Measurements from ENCODE around the gene SPON1. TPM values are rescaled to one million over a fixed set of nuclear protein-coding genes. Genes with fewer than 3 reads are reported as not detected.

SPON1 gene
- under 1 TPM in 2 of 3 donors, not detected in 1; 0.09 to 0.18 TPM for total RNA-seq
- total RNA-seq (2013), result 1.9 TPM

DNA sequence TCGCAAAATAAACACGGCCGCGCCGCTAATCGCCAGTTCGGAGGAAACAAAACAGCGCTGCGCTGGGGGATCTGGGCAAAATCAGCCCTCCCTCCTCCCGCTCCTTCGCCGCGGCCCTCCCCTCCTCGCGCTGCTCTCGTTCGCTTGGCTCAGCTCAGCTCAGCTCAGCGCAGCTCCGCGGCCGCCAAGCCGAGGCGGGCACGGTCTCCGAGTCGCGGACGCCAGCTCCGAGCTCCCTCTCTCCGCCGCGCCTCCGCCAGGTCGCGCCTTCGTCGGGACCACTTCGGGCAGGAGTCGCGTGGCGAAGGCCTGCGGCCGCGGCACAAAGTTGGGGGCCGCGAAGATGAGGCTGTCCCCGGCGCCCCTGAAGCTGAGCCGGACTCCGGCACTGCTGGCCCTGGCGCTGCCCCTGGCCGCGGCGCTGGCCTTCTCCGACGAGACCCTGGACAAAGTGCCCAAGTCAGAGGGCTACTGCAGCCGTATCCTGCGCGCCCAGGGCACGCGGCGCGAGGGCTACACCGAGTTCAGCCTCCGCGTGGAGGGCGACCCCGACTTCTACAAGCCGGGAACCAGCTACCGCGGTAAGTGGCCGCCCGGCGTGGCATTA lies at the start of gene SPON1:
Gene SPON1, plus strand, starts transcription at position 162 of the 607 bp plus-strand sequence. Its CDS starts 182 bp downstream, at position 344.
- Mint-ChIP-seq H3K4me3 (no peak within 1 kb of the TSS), H3K36me3 (no peaks in the 10 kb centered on the region), H3K9me3 (no peaks in the 10 kb centered on the region), H3K27me3 (ENCODE audit: low read depth in 2 of 2) (peaks cover 56 to 83% of the 10 kb centered on the region in 2 donors), H3K27ac (no peak within 1 kb of the TSS), H3K4me1 (peaks cover 0 to 5% of the 10 kb centered on the region in 2 donors)
- no peaks in the 10 kb centered on the region for H3K9me3 ChIP-seq (ENCODE audit: control insufficient read depth, insufficient read depth, low read length)
- peaks cover 17% of the 10 kb centered on the region for H3K4me1 ChIP-seq (ENCODE audit: control insufficient read depth, insufficient read depth, low read length)
- no peak within 1 kb of the TSS for H3K27ac ChIP-seq (ENCODE audit: low read length)
- DNase-seq (peak in 1 of 2 donors; percentile 73), ATAC-seq (peak in 1 of 3 donors; percentile 43)
- WGBS (ENCODE audit: insufficient coverage), result 2% methylated on average over 74 of the region's 74 CpGs
- intact Hi-C loops (cut with micrococcal nuclease), result no loop called here
- no peaks in the 10 kb centered on the region for H3K36me3 ChIP-seq (ENCODE audit: control insufficient read depth, insufficient read depth, low read length)
- TF ChIP-seq, protein P1, sequence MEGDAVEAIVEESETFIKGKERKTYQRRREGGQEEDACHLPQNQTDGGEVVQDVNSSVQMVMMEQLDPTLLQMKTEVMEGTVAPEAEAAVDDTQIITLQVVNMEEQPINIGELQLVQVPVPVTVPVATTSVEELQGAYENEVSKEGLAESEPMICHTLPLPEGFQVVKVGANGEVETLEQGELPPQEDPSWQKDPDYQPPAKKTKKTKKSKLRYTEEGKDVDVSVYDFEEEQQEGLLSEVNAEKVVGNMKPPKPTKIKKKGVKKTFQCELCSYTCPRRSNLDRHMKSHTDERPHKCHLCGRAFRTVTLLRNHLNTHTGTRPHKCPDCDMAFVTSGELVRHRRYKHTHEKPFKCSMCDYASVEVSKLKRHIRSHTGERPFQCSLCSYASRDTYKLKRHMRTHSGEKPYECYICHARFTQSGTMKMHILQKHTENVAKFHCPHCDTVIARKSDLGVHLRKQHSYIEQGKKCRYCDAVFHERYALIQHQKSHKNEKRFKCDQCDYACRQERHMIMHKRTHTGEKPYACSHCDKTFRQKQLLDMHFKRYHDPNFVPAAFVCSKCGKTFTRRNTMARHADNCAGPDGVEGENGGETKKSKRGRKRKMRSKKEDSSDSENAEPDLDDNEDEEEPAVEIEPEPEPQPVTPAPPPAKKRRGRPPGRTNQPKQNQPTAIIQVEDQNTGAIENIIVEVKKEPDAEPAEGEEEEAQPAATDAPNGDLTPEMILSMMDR (IDR thresholded peaks at IDR 0.05), result no peak
- no peak within 1 kb of the TSS for H3K4me3 ChIP-seq (ENCODE audit: low read length)
- H3K27me3 ChIP-seq (ENCODE audit: control insufficient read depth, insufficient read depth, low read length), result peaks cover 31% of the 10 kb centered on the region

DNA sequence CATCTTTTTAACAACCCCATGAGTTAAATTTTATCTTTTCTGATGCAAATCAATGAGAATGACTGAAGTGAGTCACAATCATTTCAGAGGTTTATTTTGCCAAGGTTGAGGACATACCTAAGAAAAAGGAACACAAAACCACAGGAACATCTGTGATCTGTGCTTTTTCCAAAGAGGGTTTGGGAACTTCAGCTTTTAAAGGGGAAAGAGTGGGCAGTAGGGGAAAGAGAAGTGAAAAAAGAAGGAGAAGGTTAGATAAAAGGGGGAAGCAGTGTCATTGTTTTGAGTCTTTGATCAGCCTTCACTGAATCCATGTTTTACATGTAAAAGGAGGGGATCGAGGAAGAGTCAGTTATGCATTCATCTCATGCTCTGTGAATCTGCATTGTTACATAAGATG lies 45.3 kb upstream of the SPON1 start:
- Mint-ChIP-seq H3K36me3 (peaks cover 7% of the 10 kb centered on the region), H3K4me1 (peaks cover 8 to 12% of the 10 kb centered on the region in 2 donors), H3K27ac (no peak overlapping the region), H3K9me3 (no peaks in the 10 kb centered on the region), H3K4me3 (no peak overlapping the region), H3K27me3 (ENCODE audit: low read depth in 2 of 2) (peaks cover 16 to 41% of the 10 kb centered on the region in 2 donors)
- ATAC-seq (no peak), DNase-seq (no peak)
- Histone ChIP-seq H3K36me3 (ENCODE audit: control insufficient read depth, insufficient read depth, low read length) (no peaks in the 10 kb centered on the region), H3K4me3 (ENCODE audit: low read length) (no peak overlapping the region), H3K27ac (ENCODE audit: low read length) (no peak overlapping the region), H3K27me3 (ENCODE audit: control insufficient read depth, insufficient read depth, low read length) (peaks cover 5% of the 10 kb centered on the region), H3K9me3 (ENCODE audit: control insufficient read depth, insufficient read depth, low read length) (no peaks in the 10 kb centered on the region), H3K4me1 (ENCODE audit: control insufficient read depth, insufficient read depth, low read length) (no peaks in the 10 kb centered on the region)
- 81% methylated on average over 1 of the region's 1 CpG for WGBS (ENCODE audit: insufficient coverage)
- TF ChIP-seq, protein P1 (IDR thresholded peaks at IDR 0.05), result no peak
- intact Hi-C loops (cut with micrococcal nuclease), result no loop called here

- WGBS (ENCODE audit: insufficient coverage), result 74% methylated on average over 2 of the region's 2 CpGs
- peaks cover 7% of the 10 kb centered on the region for H3K36me3 Mint-ChIP-seq
These were observed 44.6 kb upstream of the SPON1 start for GRCh38 chr11:13917904-13918303.

More at GRCh38 chr11:13917904-13918303, 44.6 kb upstream of the SPON1 start:
- Mint-ChIP-seq H3K4me3 (no peak overlapping the region), H3K9me3 (no peaks in the 10 kb centered on the region), H3K27me3 (ENCODE audit: low read depth in 2 of 2) (peaks cover 16 to 41% of the 10 kb centered on the region in 2 donors), H3K27ac (no peak overlapping the region), H3K4me1 (peaks cover 8 to 12% of the 10 kb centered on the region in 2 donors)
- ATAC-seq (no peak), DNase-seq (no peak)
- H3K27ac ChIP-seq (ENCODE audit: low read length), result no peak overlapping the region
- intact Hi-C loops (cut with micrococcal nuclease), result no loop called here
- peaks cover 5% of the 10 kb centered on the region for H3K27me3 ChIP-seq (ENCODE audit: control insufficient read depth, insufficient read depth, low read length)
- no peak overlapping the region for H3K4me3 ChIP-seq (ENCODE audit: low read length)
- H3K9me3 ChIP-seq (ENCODE audit: control insufficient read depth, insufficient read depth, low read length), result no peaks in the 10 kb centered on the region
- no peaks in the 10 kb centered on the region for H3K36me3 ChIP-seq (ENCODE audit: control insufficient read depth, insufficient read depth, low read length)
- TF ChIP-seq, protein P1 (IDR thresholded peaks at IDR 0.05), result no peak
- H3K4me1 ChIP-seq (ENCODE audit: control insufficient read depth, insufficient read depth, low read length), result peaks cover 5% of the 10 kb centered on the region

Data from natural killer cell (primary cell).